HEK293 (cell line): ENCODE data around the gene CADPS2.
A peak's percentile ranks its signal among the peaks of the same experiment; 100 is the strongest.

Experiments used
- CTCF ChIA-PET: fragments of 350-600 bp; formaldehyde crosslinking; extraction: SDS; loops from one replicate; lab custom pipeline; 2021; ENCODE audit warnings: antibody characterized with exemption; lab: Yijun Ruan, JAX
- POLR2A ChIA-PET: fragments of 300-600 bp; formaldehyde crosslinking; extraction: SDS; loops from one replicate; lab custom pipeline; 2020; ENCODE audit warnings: antibody characterized with exemption, inconsistent platforms; lab: Yijun Ruan, JAX
- H3K27ac ChIP-seq: fragments of 200-500 bp; sonication (Bioruptor generic); 2 replicates; pipeline ENCODE4 v1.5.1; 2014; ENCODE audit warnings: low read depth, low read length, control low read depth, inconsistent platforms; ENCODE audit errors: extremely low read depth
- H3K36me3 ChIP-seq, 2 experiments: fragments of 200-500 bp in 1 of 2; sonication (Bioruptor generic) in 1 of 2; 1 replicate in 1 of 2; 2 replicates in 1 of 2; pipeline ENCODE4 v1.5.1; 2014 to 2017; ENCODE audit warnings: inconsistent platforms in 2 of 2, low read length in 2 of 2; ENCODE audit not compliant: control insufficient read depth in 2 of 2, insufficient read depth in 1 of 2
- H3K4me1 ChIP-seq: fragments of 200-500 bp; sonication (Bioruptor generic); 2 replicates; pipeline ENCODE4 v1.5.1; 2014; ENCODE audit warnings: mild to moderate bottlenecking, low read length, inconsistent platforms; ENCODE audit not compliant: control insufficient read depth, insufficient read depth
- H3K4me3 ChIP-seq: 2 replicates; pipeline ENCODE4 v1.5.1; 2011; ENCODE audit warnings: low read depth, mild to moderate bottlenecking, control low read depth, low read length, moderate library complexity
- H3K9me3 ChIP-seq: fragments of 200-500 bp; sonication (Bioruptor generic); 2 replicates; pipeline ENCODE4 v1.5.1; 2014; ENCODE audit warnings: low read depth, low read length, inconsistent platforms; ENCODE audit not compliant: control insufficient read depth, insufficient read depth
- GLIS1 ChIP-seq: fragments of 450-650 bp; formaldehyde crosslinking; IDR thresholded peaks from 2 replicates; pipeline ENCODE4 v1.5.1; 2016; ENCODE audit warnings: missing biosample characterization, missing genetic modification characterization
- HOXD13 ChIP-seq: sonication (generic); formaldehyde crosslinking; IDR thresholded peaks from 2 replicates; pipeline ENCODE4 v1.8.0; 2022; ENCODE audit warnings: missing genetic modification reagents, borderline replicate concordance
- SCRT2 ChIP-seq: fragments of 450-650 bp; formaldehyde crosslinking; IDR thresholded peaks from 2 replicates; pipeline ENCODE4 v1.5.1; 2016; ENCODE audit warnings: missing biosample characterization, missing genetic modification characterization
- SETDB1 ChIP-seq: IDR thresholded peaks from one replicate; pipeline ENCODE4 v1.6.1; 2017; ENCODE audit warnings: mild to moderate bottlenecking, low read length, moderate library complexity, mixed read lengths; ENCODE audit not compliant: insufficient read length
- SP7 ChIP-seq: fragments of 450-650 bp; formaldehyde crosslinking; IDR thresholded peaks from 2 replicates; pipeline ENCODE4 v1.5.1; 2016; ENCODE audit warnings: missing biosample characterization, missing genetic modification characterization
- YY2 ChIP-seq: fragments of 450-650 bp; formaldehyde crosslinking; IDR thresholded peaks from 2 replicates; pipeline ENCODE4 v1.5.1; 2016; ENCODE audit warnings: missing biosample characterization, missing genetic modification characterization
- ZBTB11 ChIP-seq: fragments of 450-650 bp; formaldehyde crosslinking; conservative IDR thresholded peaks from 2 replicates; pipeline ENCODE4 v1.5.1; 2016; ENCODE audit warnings: low read depth, missing biosample characterization, missing genetic modification characterization
- ZIC2 ChIP-seq: fragments of 450-650 bp; formaldehyde crosslinking; IDR thresholded peaks from 2 replicates; pipeline ENCODE4 v1.5.1; 2016; ENCODE audit warnings: missing biosample characterization, missing genetic modification characterization
- ZNF121 ChIP-seq: fragments of 450-650 bp; formaldehyde crosslinking; IDR thresholded peaks from 2 replicates; pipeline ENCODE4 v1.5.1; 2016; ENCODE audit warnings: missing biosample characterization, missing genetic modification characterization
- ZNF292 ChIP-seq: fragments of 450-650 bp; formaldehyde crosslinking; IDR thresholded peaks from 2 replicates; pipeline ENCODE4 v1.5.1; 2016; ENCODE audit warnings: low read depth, missing biosample characterization, missing genetic modification characterization, borderline replicate concordance
- ZNF514 ChIP-seq: fragments of 450-650 bp; formaldehyde crosslinking; IDR thresholded peaks from 2 replicates; pipeline ENCODE4 v1.5.1; 2016; ENCODE audit warnings: missing biosample characterization, missing genetic modification characterization
- ZNF561 ChIP-seq: fragments of 450-650 bp; IDR thresholded peaks from 2 replicates; pipeline ENCODE4 v1.5.1; 2018; ENCODE audit warnings: missing biosample characterization, missing genetic modification characterization, borderline replicate concordance
- ZNF623 ChIP-seq: fragments of 450-650 bp; formaldehyde crosslinking; IDR thresholded peaks from 2 replicates; pipeline ENCODE4 v1.5.1; 2016; ENCODE audit warnings: missing biosample characterization, missing genetic modification characterization
- ZNF76 ChIP-seq: fragments of 450-650 bp; formaldehyde crosslinking; IDR thresholded peaks from 2 replicates; pipeline ENCODE4; 2016; ENCODE audit warnings: low read depth, missing biosample characterization, missing genetic modification characterization, borderline replicate concordance
- ZNF785 ChIP-seq: fragments of 450-650 bp; formaldehyde crosslinking; IDR thresholded peaks from 2 replicates; pipeline ENCODE4 v1.5.1; 2016; ENCODE audit warnings: missing biosample characterization, missing genetic modification characterization
- TF ChIP-seq, protein P1 (sequence below): fragments of 450-650 bp; formaldehyde crosslinking; IDR thresholded peaks from 2 replicates; pipeline ENCODE4 v1.5.1; 2016; ENCODE audit warnings: missing biosample characterization, missing genetic modification characterization
- TF ChIP-seq, protein P2 (sequence below): fragments of 450-650 bp; formaldehyde crosslinking; IDR thresholded peaks from 2 replicates; pipeline ENCODE4; 2016; ENCODE audit warnings: missing biosample characterization, missing genetic modification characterization

The CADPS2 gene

DNA sequence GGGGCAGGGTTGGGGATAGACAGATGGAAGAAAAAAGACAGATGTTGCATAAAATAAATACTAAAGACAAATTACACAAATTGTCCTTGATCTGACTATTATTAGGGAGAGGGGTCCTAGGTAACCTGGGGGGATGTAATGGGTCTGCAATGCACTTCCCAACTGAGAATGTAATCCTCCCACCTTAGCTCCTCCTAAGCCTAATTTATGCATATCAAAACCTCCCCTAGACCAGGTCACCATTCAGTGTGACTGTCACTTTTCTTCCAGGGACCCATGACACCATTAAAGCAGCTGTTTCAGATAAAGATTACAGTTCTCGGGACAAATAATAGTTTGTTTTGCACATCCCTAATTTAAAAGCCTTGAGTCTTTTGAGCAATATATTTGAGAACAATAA is 447.8 kb downstream of the CADPS2 start (continued):
- no peak for TF ChIP-seq HOXD13 (CRISPR knock-in tag)

- TF ChIP-seq SCRT2 (tag by site-specific recombination), result peak; percentile 6; the same call in 1 of the 2 replicates
- TF ChIP-seq ZBTB11 (tag by site-specific recombination), result no peak
- Histone ChIP-seq H3K4me3 (no peak overlapping the region), H3K27ac (no peak overlapping the region), H3K4me1 (0 out of 2 replicates have a peak, but pooled peaks cover 3% of the 10 kb centered on the region), H3K9me3 (no peaks in the 10 kb centered on the region), H3K36me3 (no peaks in the 10 kb centered on the region)
- CTCF ChIA-PET, result interaction anchor here (1.3 kb wide), 1 partner anchor 11 kb away, joined by 3 read pairs; no protein-coding TSS in a partner anchor
- POLR2A ChIA-PET, result no interaction called here
Observed at GRCh38 chr7:122438006-122438405, 448.3 kb downstream of the CADPS2 start.

- no peaks in the 10 kb centered on the region for H3K36me3 ChIP-seq
- no peak overlapping the region for H3K27ac ChIP-seq
- no peaks in the 10 kb centered on the region for H3K9me3 ChIP-seq
- POLR2A ChIA-PET, result no interaction called here
- peaks cover 6% of the 10 kb centered on the region; the same call in 1 of the 2 replicates for H3K4me1 ChIP-seq
- CTCF ChIA-PET, result no interaction called here
- H3K4me3 ChIP-seq, result no peak overlapping the region
- TF ChIP-seq, protein P1, sequence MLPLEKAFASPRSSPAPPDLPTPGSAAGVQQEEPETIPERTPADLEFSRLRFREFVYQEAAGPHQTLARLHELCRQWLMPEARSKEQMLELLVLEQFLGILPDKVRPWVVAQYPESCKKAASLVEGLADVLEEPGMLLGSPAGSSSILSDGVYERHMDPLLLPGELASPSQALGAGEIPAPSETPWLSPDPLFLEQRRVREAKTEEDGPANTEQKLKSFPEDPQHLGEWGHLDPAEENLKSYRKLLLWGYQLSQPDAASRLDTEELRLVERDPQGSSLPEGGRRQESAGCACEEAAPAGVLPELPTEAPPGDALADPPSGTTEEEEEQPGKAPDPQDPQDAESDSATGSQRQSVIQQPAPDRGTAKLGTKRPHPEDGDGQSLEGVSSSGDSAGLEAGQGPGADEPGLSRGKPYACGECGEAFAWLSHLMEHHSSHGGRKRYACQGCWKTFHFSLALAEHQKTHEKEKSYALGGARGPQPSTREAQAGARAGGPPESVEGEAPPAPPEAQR (tag by site-specific recombination), result no peak
- TF ChIP-seq ZNF121 (tag by site-specific recombination) (no peak), ZNF561 (tag by site-specific recombination) (no peak), ZNF292 (no peak), YY2 (tag by site-specific recombination) (no peak), ZNF514 (no peak), ZNF623 (tag by site-specific recombination) (no peak), ZNF76 (tag by site-specific recombination) (no peak), ZIC2 (tag by site-specific recombination) (no peak), SETDB1 (no peak), SP7 (no peak), ZNF785 (tag by site-specific recombination) (no peak), GLIS1 (tag by site-specific recombination) (no peak)
- TF ChIP-seq, protein P2, sequence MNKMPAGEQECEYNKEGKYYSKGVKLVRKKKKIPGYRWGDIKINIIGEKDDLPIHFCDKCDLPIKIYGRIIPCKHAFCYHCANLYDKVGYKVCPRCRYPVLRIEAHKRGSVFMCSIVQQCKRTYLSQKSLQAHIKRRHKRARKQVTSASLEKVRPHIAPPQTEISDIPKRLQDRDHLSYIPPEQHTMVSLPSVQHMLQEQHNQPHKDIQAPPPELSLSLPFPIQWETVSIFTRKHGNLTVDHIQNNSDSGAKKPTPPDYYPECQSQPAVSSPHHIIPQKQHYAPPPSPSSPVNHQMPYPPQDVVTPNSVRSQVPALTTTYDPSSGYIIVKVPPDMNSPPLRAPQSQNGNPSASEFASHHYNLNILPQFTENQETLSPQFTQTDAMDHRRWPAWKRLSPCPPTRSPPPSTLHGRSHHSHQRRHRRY (tag by site-specific recombination), result no peak
Observed at GRCh38 chr7:122433765-122434164, 452.5 kb downstream of the CADPS2 start.
